Measurements from ENCODE around the gene CACNG4.

Gene CACNG4

DNA sequence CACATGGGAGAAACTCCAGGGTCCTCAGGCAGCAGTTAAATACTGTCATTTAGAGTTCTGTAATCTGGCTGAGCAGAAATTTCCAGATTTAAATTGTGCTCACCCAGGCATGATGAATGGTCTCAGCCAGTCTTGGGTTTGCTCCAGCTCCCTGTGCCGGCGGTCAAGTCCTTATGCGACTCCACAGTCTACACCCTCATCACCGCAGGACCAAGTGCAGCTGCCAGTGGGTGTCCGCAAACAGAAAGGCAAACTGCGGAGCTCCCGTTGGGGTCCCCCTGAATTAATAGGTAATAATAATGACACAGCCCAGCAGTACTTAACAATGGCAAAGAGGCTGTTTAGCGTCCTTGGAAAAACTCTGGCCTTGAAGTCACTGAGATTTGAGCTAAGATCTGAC, 3.9 kb upstream of the CACNG4 start:
- no peak overlapping the region for H3K4me3 ChIP-seq (ENCODE audit: low read length)
- no peak for DNase-seq (ENCODE audit: low read depth)
- TF ChIP-seq, protein P1, sequence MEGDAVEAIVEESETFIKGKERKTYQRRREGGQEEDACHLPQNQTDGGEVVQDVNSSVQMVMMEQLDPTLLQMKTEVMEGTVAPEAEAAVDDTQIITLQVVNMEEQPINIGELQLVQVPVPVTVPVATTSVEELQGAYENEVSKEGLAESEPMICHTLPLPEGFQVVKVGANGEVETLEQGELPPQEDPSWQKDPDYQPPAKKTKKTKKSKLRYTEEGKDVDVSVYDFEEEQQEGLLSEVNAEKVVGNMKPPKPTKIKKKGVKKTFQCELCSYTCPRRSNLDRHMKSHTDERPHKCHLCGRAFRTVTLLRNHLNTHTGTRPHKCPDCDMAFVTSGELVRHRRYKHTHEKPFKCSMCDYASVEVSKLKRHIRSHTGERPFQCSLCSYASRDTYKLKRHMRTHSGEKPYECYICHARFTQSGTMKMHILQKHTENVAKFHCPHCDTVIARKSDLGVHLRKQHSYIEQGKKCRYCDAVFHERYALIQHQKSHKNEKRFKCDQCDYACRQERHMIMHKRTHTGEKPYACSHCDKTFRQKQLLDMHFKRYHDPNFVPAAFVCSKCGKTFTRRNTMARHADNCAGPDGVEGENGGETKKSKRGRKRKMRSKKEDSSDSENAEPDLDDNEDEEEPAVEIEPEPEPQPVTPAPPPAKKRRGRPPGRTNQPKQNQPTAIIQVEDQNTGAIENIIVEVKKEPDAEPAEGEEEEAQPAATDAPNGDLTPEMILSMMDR (conservative IDR thresholded peaks at IDR 0.05; ENCODE audit: low read length) = no peak

DNA sequence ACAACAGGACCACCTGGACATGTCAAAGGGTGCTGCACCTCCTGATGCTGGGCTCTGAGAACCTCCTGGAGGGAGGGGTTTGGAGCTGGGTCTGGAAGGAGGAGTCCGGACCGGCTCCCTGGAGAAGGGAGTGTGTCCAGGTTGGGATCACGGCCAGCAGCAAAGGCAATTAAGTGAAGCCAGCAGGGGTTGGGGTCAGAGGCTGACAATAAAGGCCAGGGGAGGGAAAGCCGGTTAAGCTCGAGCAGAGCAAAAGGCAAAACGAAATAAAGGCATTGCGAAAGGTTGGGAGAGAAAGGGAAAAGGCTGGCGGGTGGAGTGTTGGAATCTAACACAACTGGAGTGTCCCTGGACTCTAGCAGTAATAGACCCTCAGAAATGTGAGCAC, 992 bp upstream of the CACNG4 start:
- DNase-seq (ENCODE audit: low read depth) = no peak
- no peak overlapping the region for H3K4me3 ChIP-seq (ENCODE audit: low read length)
- TF ChIP-seq, protein P1 (conservative IDR thresholded peaks at IDR 0.05; ENCODE audit: low read length) = no peak

DNA sequence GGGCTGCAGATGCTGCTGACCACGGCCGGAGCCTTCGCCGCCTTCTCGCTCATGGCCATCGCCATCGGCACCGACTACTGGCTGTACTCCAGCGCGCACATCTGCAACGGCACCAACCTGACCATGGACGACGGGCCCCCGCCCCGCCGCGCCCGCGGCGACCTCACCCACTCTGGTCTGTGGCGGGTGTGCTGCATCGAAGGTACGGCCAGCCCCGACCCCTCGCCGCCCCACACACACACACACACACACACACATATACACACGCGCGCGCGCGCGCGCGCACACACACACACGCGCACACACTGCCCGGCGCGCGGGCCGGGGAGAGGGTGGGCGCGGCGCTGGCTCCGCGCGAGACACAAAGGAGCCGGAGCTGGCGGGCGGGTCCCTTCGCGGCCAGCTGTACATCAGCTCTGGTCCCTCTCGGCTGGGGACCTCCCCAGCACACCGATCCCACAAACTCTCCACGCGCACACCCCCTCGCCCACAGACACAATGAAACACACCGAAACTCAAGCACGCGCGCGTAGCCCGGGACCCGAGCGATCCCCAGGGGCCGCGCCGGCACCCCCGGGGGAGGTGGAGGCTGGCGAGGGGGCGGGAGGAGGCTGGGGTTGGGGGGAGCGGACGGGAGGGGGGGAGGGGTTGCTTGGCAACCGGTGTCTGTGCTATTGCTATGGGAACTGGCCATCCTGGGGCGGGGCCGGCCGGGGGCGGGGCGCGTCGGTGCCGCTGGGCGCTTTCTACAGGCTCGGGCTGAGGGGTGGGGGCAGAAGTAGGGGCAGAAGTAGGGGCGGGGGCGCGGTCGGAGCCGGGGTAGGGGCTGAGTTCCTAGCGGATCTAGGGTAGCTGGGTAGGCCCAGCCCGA, 658 bp downstream of the CACNG4 start:
- H3K4me3 ChIP-seq (ENCODE audit: low read length) = no peak overlapping the region
- TF ChIP-seq, protein P1 (conservative IDR thresholded peaks at IDR 0.05; ENCODE audit: low read length) = no peak

DNA sequence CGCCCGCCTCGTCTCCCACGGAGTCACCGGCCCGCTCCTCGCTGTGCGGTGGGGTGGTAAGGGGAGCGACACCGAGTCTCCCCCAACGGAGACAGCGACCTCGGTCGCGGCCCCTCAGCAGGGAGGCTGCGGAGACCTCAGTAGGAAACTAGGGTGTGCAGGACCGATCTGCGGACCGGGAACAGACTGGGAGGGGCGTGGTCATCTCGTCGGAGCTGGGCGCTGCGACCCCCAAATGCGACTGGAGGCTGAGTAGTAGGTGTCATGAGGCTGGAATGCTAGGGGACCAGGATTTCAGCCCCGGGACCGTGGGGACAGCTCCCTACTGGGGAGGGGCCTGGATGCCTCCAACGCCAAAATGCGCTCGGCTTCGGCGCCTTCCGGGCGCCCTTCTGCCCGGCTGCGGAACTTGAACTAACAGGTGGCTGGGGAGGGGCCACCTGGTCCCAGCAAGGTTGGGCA, 1.3 kb downstream of the CACNG4 start:
- no peak overlapping the region for H3K4me3 ChIP-seq (ENCODE audit: low read length)
- no peak for DNase-seq (ENCODE audit: low read depth)
- TF ChIP-seq, protein P1 (conservative IDR thresholded peaks at IDR 0.05; ENCODE audit: low read length) = no peak

More for the DNA sequence above, 658 bp downstream of the CACNG4 start:
- DNase-seq (ENCODE audit: low read depth) = no peak

DNA sequence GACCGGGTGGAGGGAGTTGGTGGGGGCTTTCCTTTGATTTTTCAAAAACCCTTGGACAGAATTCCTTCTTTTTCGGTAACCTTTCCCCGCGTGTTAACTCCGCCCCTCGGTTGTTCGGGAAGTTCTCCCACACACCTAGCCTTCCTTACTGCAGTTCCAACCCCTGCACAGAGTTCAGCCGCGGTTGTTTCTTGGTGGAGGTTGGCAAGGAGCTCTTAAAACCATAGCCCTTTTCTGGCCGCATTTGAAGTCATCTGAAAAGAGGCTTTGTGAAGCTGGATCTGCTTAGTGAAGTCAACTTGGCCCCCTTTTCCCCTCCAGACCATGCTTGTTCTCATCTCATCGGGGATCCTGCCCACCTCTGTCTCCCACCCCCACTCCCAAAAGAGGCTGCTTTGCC, 1.8 kb downstream of the CACNG4 start:
- no peak for DNase-seq (ENCODE audit: low read depth)
- H3K4me3 ChIP-seq (ENCODE audit: low read length) = no peak overlapping the region
- TF ChIP-seq, protein P1 (conservative IDR thresholded peaks at IDR 0.05; ENCODE audit: low read length) = no peak

DNA sequence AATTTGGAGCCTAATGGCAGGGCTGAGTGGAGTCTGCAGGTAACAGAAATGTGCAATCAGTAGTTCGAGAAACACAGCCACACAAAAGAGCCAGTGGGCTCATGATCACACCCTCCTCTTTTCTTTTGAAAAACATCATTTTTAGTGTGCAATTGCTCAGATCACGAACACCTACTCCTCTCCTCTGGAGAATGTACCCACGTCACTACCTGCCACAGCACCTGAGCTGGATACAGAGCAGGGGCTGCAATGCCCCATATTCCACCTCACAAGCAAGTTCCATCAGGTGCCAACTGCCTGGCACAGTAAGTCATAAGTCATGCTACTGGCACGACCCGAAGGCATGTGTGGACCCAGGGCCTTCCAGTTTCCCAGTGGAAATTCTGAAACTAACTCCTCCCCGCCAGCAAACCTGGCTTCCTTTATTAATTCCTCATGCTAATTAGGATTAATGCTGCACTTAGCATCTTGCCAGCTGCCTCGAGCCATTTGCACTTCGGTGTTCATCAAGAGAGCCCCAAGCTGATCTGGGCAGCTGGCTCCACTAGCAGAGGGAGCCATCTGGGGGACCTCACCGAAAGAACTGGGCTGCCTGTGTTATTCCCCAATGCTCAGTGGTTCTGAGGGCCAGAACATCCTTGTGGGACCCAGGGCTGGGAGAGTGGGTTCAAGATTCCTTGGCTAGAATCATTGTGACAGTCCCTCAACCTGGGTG, 2.4 kb downstream of the CACNG4 start:
- no peak overlapping the region for H3K4me3 ChIP-seq (ENCODE audit: low read length)
- no peak for DNase-seq (ENCODE audit: low read depth)
- TF ChIP-seq, protein P1 (conservative IDR thresholded peaks at IDR 0.05; ENCODE audit: low read length) = no peak
